GM21423 (cell line): Measurements from ENCODE around the gene ITPKC.

Experiments
- ATAC-seq: cut with Tn5 transposase; IDR thresholded peaks from one replicate; pipeline ENCODE4 v1.9.1; 2021; ENCODE audit warnings: mild to moderate bottlenecking, moderate library complexity; ENCODE audit not compliant: unreplicated experiment

Gene ITPKC

GRCh38 chr19:40690050-40690692 is 26.7 kb upstream of the ITPKC start, which contains the start of gene NUMBL:
TSS of gene NUMBL (minus strand) at chr19:40690651. CDS start at chr19:40690483, 168 bp downstream.
- ATAC-seq: no peak

GRCh38 chr19:40690693-40691420 is 26.1 kb upstream of the ITPKC start:
- peak; percentile 59 for ATAC-seq

DNA sequence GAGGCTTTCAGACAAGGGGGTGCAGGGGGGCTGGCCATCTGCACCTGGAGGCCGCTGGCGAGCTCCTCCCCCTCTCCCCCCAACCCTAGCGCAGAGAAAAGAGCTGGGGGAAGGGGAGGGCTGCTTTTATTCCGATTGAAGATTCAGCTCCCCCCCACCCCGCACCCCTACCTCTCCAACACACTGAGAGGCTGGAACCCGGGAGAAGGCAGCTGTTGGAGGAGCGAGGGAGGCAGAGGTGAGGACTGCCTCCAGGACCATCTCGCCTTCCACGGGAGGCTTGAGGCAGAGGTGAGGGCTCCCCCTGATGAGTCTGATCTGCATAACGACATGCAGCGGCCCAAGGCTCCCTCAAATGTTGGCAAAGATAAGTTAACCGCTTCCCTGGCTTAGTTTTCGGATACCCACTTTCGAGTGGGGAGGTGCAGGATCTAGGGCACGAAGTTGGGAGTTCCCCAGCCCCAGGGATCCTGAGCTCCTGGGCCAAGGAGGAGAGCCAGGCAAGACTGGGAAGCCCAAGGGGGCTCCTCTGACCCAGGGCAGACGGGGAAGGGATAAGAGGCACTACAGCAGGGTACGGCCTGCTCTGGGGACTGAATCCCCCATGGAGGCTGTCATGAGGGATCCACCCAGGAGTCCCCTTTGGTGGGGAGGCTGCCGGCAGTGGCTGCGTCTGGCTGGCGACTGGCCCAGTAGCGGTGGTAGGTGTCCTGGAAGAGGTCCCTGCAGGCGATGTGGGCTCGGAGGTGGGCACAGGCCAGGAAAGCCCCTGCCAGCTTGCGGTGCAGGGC is 25.3 kb upstream of the ITPKC start:
- ATAC-seq: no peak

GRCh38 chr19:40692212-40692551 is 24.7 kb upstream of the ITPKC start:
- ATAC-seq: no peak

- no peak for ATAC-seq
Measured at GRCh38 chr19:40693150-40693788, 23.6 kb upstream of the ITPKC start.

DNA sequence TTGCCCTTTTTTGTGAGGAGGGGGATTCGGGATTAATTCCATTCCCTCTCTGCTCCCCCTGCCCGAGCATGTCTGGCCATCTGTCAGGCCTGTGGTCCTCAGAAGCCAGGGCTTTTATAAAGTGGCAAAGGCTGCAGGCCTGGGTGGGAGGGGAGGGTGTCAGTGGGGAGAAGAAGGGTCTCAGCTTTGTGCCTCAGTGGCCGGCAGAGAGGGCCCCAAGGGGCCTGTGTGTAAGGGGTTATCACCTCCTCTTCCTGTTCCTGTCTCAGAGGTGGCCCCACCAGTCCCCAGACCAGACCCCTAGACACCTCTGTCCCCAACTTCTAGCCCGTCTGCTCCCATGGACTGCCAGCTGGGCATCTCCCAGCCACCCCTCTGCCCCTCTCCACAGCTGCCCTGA is 23.0 kb upstream of the ITPKC start:
- ATAC-seq: no peak

DNA sequence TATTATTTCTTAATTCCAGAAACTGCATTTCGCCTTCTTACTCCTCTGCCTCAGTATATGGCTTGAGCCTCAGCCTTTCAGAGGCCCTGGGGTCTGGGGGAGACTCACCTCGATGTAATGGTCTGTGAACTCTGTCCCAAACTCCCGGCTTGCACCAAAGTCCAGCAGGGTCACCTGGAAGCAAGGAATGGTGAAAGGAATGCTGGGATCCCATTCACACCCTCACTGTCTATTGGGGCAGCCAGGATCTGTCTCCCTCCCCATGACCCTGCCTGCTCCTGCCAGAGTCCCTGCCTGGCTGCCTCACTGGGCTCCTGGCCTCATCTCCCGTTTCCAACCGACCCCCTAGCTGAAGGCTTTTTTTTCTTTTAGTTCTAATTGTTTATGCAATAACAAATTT is 21.0 kb upstream of the ITPKC start:
- no peak for ATAC-seq

- ATAC-seq: no peak
Measured at GRCh38 chr19:40697007-40697406, 19.9 kb upstream of the ITPKC start.

- ATAC-seq: no peak
Measured at GRCh38 chr19:40700083-40700482, 16.8 kb upstream of the ITPKC start.

DNA sequence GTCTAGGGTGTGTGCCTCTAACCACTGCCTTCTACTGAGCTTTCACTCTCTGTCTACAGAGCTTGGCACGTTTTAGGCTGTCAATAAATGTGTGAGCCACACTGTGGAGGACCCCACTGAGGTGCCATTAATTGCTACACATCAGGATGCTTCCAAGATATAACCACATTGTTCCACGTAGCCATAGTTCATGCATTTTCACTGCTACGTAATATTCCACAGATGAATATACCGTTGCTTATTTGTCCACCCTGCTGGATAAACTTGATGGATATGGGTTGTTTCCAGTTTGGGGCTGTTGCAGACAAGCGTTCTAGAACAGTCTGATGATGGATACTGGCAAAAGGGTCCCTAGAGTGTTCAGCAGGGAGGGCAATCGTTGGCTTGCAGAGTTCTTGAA is 15.2 kb upstream of the ITPKC start:
- ATAC-seq: no peak

DNA sequence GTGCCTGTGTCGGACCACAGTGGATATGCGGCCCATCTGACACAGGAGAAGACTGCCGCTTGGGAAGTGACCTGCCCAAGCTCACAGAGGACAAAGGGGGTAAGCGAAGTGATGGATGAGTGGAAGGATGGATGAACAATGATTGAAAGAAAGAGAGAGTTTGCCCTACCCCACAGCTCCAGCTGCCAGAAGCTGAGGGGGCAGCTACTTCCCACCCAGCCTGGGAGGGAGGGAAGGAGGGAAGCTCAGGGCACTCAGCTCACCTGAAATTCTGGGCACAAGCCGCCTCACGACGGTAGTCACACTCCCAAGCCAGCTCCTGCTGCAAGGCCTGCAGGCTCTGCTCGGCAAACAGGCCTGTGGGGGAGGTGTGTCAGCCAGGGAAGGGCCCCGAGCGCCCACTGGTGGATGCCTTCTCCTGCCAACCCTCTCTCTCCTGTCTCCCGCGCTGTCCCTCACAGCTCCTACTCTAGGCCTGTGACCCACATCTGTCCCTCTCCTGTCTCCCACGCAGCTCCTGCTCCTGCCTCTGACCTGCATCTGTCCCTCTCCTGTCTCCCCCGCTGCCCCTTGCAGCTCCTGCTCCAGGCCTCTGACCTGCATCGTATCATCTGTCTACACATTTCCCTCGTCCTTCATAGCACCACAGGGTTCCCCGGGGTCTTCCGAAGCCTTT is 14.4 kb upstream of the ITPKC start:
- ATAC-seq: no peak

DNA sequence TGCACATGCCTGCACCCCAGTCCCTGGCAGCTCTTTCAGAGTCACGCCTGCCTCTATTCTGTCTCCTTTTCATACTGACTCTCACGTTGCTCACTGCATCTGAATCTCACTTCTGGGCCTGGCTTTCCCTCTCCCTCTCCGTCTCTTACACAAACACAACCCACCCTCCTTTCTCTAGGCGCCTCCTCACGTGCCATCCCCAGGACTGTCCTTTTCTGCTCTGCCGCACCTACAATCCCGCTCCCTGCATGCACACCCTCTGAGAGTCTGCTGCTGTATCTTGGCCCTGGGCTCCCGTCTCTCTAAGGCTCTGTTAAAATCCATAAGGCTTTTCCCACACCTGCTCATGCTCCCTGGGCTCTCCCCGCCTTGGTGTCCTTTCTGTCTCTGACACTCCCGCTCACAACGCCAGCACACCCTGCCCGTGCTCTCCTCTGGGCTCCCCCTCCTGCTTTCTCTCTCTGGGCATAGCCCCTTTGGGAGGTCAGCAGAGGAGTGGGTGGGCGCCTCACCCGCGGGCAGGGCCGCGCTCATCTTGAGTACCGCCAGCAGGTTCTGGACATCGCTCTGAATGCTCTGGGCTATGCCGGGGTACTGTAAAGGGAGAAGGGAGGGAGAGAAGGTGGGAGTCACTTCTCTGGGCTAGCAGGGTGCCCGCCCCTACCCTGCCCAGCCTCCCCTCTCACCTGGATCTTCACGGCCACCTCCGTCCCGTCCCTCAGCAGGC is 13.7 kb upstream of the ITPKC start:
- ATAC-seq: no peak

DNA sequence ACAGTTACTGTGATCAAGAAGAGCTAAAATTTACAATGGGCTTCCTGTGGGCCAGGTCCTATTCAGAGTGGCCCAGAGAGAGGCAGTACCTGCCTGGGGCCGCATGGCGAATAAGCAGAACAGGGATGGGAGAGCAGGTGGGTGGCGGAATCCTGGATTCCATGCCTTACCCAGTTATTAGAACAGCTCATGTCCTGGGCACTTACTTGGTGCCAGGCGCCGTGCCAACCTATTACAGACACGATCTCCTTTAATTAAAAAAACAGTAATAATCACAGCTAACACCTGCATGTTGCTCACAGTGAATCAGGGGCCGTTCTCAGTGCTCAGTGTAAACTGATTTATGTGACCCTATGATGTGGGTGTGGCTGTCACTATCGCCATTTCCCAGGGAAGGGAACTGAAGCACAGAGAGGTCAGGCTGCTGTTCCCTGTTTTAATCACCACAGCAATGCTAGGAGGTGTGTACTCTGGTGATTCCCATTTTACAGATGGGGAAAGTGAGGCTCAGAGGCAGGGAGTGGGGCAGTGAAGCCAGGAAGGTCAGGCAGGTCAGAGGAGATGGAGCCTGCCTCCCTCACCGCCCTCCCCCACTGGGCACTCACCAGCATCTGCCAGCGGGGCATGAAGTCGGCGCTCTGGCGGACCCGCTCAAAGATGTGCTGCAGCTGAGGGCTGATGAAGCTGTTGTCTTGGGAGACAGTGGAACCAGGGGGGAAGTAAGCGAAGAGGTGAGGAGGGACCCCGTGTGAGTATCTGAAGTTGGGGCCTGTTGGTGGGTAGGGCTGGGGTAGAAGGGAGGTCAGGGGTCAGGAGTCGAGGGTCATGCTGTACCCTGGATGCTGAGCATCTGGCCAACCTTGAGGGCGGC is 12.2 kb upstream of the ITPKC start:
- ATAC-seq: no peak

- no peak for ATAC-seq
Measured at GRCh38 chr19:40705362-40705651, 11.6 kb upstream of the ITPKC start.

- ATAC-seq: no peak
Measured at GRCh38 chr19:40705950-40706619, 10.8 kb upstream of the ITPKC start.

- ATAC-seq: no peak
Measured at GRCh38 chr19:40707615-40708014, 9.3 kb upstream of the ITPKC start.

GRCh38 chr19:40709817-40710216 is 7.1 kb upstream of the ITPKC start:
- ATAC-seq: no peak

- no peak for ATAC-seq
Measured at GRCh38 chr19:40713939-40714338, 3.0 kb upstream of the ITPKC start.
